Tibial nerve (tissue), 4 donors: ENCODE measurements around the gene CD81. TPM values are rescaled to one million over a fixed set of nuclear protein-coding genes. Genes with fewer than 3 reads are reported as not detected.
A peak's percentile ranks its signal among the peaks of the same experiment; 100 is the strongest.
"Not testable (repeated sequence)": the region's sequence is repeated elsewhere in the genome, so short reads cannot be mapped to it uniquely, and the experiment has no call there.

Experiments used
- DNase-seq, 2 donors: peaks; one replicate each; pipeline ENCODE4 v3.0.0-alpha.2; 2019; ENCODE audit warnings: low spot score in 2 of 2
- H3K27ac ChIP-seq, 4 donors: fragments of 200-600 bp; sonication (generic) in 3 of 4; one replicate each; pipeline ENCODE4 v1.5.1; 2017 to 2019; ENCODE audit warnings: mild to moderate bottlenecking in 1 of 4
- H3K27me3 ChIP-seq, 2 donors: fragments of 200-600 bp; sonication (generic) in 1 of 2; one replicate each; pipeline versions ENCODE4 v1.5.1 to v1.6.0; 2017 to 2019
- H3K36me3 ChIP-seq, 3 donors: fragments of 200-600 bp; sonication (generic); one replicate each; pipeline ENCODE4 v1.5.1; 2018 to 2019
- H3K4me1 ChIP-seq, 4 donors: fragments of 200-600 bp; sonication (generic) in 3 of 4; one replicate each; pipeline ENCODE4 v1.5.1; 2017 to 2019
- H3K4me3 ChIP-seq, 4 donors: fragments of 200-600 bp; sonication (generic) in 3 of 4; one replicate each; pipeline ENCODE4 v1.5.1; 2017 to 2019; ENCODE audit warnings: mild to moderate bottlenecking in 1 of 4, moderate library complexity in 1 of 4
- H3K9me3 ChIP-seq, 4 donors: fragments of 200-600 bp; sonication (generic) in 3 of 4; one replicate each; pipeline ENCODE4 v1.5.1; 2017 to 2019
- CTCF ChIP-seq, 5 experiments: fragments of 200-600 bp in 3 of 5; fragments of 450-650 bp in 2 of 5; sonication (generic) in 3 of 5; IDR thresholded peaks; one replicate each; pipeline ENCODE4 v1.5.1; 2016 to 2019; ENCODE audit warnings: antibody characterized with exemption in 5 of 5, mild to moderate bottlenecking in 3 of 5, moderate library complexity in 2 of 5
- EP300 ChIP-seq, 2 donors: sonication (generic); formaldehyde crosslinking; IDR thresholded peaks; one replicate each; pipeline ENCODE4 v1.6.1; 2017; ENCODE audit warnings: antibody characterized with exemption in 2 of 2, mild to moderate bottlenecking in 1 of 2
- POLR2A ChIP-seq, 2 donors: fragments of 450-650 bp; IDR thresholded peaks; one replicate each; pipeline ENCODE4 v1.6.1; 2017; ENCODE audit warnings: antibody characterized with exemption in 2 of 2, mild to moderate bottlenecking in 2 of 2, moderate library complexity in 2 of 2
- WGBS, 2 donors: methylation state at CpG; one replicate each; pipeline ENCODE4 v1.1.5; 2018; 5-methylcytosine and 5-hydroxymethylcytosine counted together
- total RNA-seq, 4 donors: library from RNA; depleted of rRNA; stranded (reverse); fragments of >200 nt; gene quantifications; one replicate each; pipeline ENCODE4 v1.1.0, GENCODE V29; 2016

The CD81 gene
- total RNA-seq, 4 donors from 2014 or later = 650 to 822 (median 674) TPM

DNA sequence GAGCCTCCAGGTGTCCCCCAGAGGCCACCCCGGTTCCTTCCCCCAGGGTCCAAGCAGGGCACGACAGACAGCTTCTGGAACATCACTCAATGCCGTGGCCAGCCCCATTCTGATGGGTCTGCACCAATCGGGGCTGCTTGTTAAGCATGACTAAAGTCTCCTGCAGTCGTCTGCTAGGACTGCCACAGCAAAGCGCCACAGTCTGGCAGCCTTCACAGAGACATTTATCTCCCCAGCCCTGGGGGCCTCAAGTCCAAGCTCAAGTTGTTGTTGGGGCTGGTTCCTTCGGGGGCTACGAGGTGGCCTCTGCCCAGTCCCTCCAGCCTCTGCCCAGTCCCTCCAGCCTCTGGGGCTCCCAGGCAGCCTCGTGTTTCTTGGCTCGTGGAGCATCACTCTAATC is 14.0 kb upstream of the CD81 start:
- H3K9me3 ChIP-seq = no peaks in the 10 kb centered on the region
- H3K27ac ChIP-seq = no peak overlapping the region
- no peaks in the 10 kb centered on the region for H3K36me3 ChIP-seq
- no peak for DNase-seq
- no peaks in the 10 kb centered on the region for H3K27me3 ChIP-seq
- peaks cover 0 to 31% (median 21%) of the 10 kb centered on the region in 4 donors for H3K4me1 ChIP-seq
- WGBS, 2 donors = 83 to 88% methylated on average over 10 of the region's 10 CpGs
- TF ChIP-seq CTCF (IDR thresholded peaks at IDR 0.05) = no peak
- TF ChIP-seq EP300 (IDR thresholded peaks at IDR 0.05) = no peak
- no peak for TF ChIP-seq POLR2A (IDR thresholded peaks at IDR 0.05)
- H3K4me3 ChIP-seq = no peak overlapping the region

GRCh38 chr11:2363577-2364370 is 13.3 kb upstream of the CD81 start:
- no peak for TF ChIP-seq CTCF (IDR thresholded peaks at IDR 0.05)
- TF ChIP-seq POLR2A (IDR thresholded peaks at IDR 0.05) = no peak
- no peak for TF ChIP-seq EP300 (IDR thresholded peaks at IDR 0.05)
- Histone ChIP-seq H3K27me3 (no peaks in the 10 kb centered on the region), H3K9me3 (no peaks in the 10 kb centered on the region), H3K27ac (no peak overlapping the region), H3K4me1 (peaks cover 0 to 31% (median 21%) of the 10 kb centered on the region in 4 donors), H3K4me3 (no peak overlapping the region), H3K36me3 (no peaks in the 10 kb centered on the region)
- no peak for DNase-seq
- 89 to 90% methylated on average over 12 to 15 of the region's 15 CpGs for WGBS, 2 donors

- H3K27ac ChIP-seq, H3K9me3 ChIP-seq, H3K4me3 ChIP-seq, H3K27me3 ChIP-seq, H3K36me3 ChIP-seq, DNase-seq: not testable (repeated sequence)
- WGBS, 2 donors = 92 to 93% methylated on average over 12 of the region's 12 CpGs
- peaks cover 0 to 31% (median 21%) of the 10 kb centered on the region in 4 donors for H3K4me1 ChIP-seq
These were observed 12.7 kb upstream of the CD81 start for GRCh38 chr11:2364386-2364785.

DNA sequence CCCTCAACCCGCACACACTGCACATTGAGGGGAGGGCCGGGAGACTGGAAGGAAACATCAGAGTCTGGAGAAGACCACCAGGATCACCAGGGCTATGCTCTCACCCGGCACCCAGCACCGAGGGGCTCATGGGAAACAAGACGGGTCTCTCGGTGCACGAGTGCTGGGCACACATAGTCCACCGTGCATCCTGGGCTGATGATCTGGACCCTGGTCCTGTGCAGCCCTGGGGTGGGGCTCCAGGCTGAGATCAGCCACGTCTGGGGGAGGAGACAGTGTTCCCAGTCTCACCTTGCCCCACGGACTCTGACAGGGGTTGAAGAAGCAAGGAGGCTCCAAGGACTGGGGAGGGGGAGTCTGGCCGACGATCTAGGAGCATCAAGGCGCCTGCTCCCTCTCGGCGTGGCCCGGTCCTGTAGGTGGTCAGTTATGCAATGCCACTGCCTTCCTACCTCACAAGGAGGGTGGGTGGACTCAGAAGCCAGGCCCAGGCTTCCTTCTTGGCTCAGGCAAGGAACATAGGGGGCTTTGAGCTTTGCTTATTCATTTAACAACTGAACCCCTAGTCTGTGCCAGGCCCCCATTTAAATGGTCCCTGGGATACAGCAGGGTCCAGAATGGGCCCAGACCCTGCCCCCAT is 11.4 kb upstream of the CD81 start:
- Histone ChIP-seq H3K27me3 (no peaks in the 10 kb centered on the region), H3K27ac (peak overlapping the region; percentile 45 to 74 (median 62)), H3K36me3 (no peaks in the 10 kb centered on the region), H3K4me3 (no peak overlapping the region), H3K4me1 (peaks cover 0 to 31% (median 21%) of the 10 kb centered on the region in 4 donors), H3K9me3 (no peaks in the 10 kb centered on the region)
- WGBS, 2 donors = 72 to 74% methylated on average over 13 to 14 of the region's 16 CpGs
- TF ChIP-seq CTCF (IDR thresholded peaks at IDR 0.05) = no peak
- TF ChIP-seq POLR2A (IDR thresholded peaks at IDR 0.05) = no peak
- no peak for TF ChIP-seq EP300 (IDR thresholded peaks at IDR 0.05)
- no peak for DNase-seq

DNA sequence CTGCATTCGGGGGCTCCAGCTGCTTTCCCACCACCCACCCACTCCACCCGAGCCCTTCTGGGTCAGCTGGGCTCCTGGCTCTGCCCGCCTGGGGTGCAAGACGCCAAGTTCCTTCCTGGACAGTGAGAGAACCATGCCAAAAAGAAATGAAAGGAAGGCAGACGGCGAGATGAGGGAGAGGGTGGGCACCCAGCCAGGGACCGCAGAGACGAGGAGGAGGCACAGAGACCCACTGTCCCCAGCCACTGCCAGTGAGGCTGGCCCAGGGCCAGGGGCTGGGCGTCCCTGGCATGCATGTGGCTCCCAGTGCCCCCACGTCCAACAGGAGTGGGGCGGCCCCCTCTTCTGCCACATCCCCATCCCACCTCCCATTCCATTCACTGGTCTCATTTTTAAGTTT is 10.8 kb upstream of the CD81 start:
- 24 to 44% methylated on average over 11 of the region's 11 CpGs for WGBS, 2 donors
- no peak for DNase-seq
- no peaks in the 10 kb centered on the region for H3K9me3 ChIP-seq
- H3K36me3 ChIP-seq = no peaks in the 10 kb centered on the region
- H3K27me3 ChIP-seq = no peaks in the 10 kb centered on the region
- no peak overlapping the region for H3K4me3 ChIP-seq
- peak in 1 of 2 donors; percentile 32 for TF ChIP-seq EP300 (IDR thresholded peaks at IDR 0.05)
- TF ChIP-seq POLR2A (IDR thresholded peaks at IDR 0.05) = peak in 1 of 2 donors; percentile 12
- TF ChIP-seq CTCF (IDR thresholded peaks at IDR 0.05) = no peak
- H3K4me1 ChIP-seq = peaks cover 0 to 31% (median 21%) of the 10 kb centered on the region in 4 donors
- H3K27ac ChIP-seq = peak overlapping the region; percentile 45 to 74 (median 62)
